ENCODE data around the gene LDHAL6B.

The LDHAL6B gene

GRCh38 chr15:59206623-59207183, at the start of gene LDHAL6B:
LDHAL6B (plus strand) TSS chr15:59206843; CDS start chr15:59206941, 98 bp downstream.
- no peak within 1 kb of the TSS for H3K27ac Mint-ChIP-seq
- H3K4me3 Mint-ChIP-seq, result no peak within 1 kb of the TSS
- no peaks in the 10 kb centered on the region for H3K4me1 Mint-ChIP-seq
- H3K27me3 Mint-ChIP-seq (ENCODE audit: low read depth), result no peaks in the 10 kb centered on the region
- H3K36me3 Mint-ChIP-seq (ENCODE audit: low read depth), result peaks cover 70% of the 10 kb centered on the region
- no peak for TF ChIP-seq CTCF (IDR thresholded peaks at IDR 0.05; ENCODE audit: unreplicated experiment in 3 of 3)
- no peaks in the 10 kb centered on the region for H3K9me3 Mint-ChIP-seq

GRCh38 chr15:59157396-59157795, 49.2 kb upstream of the LDHAL6B start:
- no peak for TF ChIP-seq CTCF (IDR thresholded peaks at IDR 0.05; ENCODE audit: unreplicated experiment in 3 of 3)
- Mint-ChIP-seq H3K36me3 (ENCODE audit: low read depth) (peaks cover 55% of the 10 kb centered on the region), H3K9me3 (no peaks in the 10 kb centered on the region), H3K27ac (peak overlapping the region; percentile 74 to 93 (median 88)), H3K4me3 (no peak overlapping the region), H3K27me3 (ENCODE audit: low read depth) (no peaks in the 10 kb centered on the region), H3K4me1 (peaks cover 30% of the 10 kb centered on the region)

GRCh38 chr15:59157840-59158700, 48.6 kb upstream of the LDHAL6B start:
- Mint-ChIP-seq H3K36me3 (ENCODE audit: low read depth) (peaks cover 53% of the 10 kb centered on the region), H3K9me3 (no peaks in the 10 kb centered on the region), H3K4me1 (peaks cover 35% of the 10 kb centered on the region), H3K27ac (peak overlapping the region; percentile 74 to 93 (median 88)), H3K4me3 (no peak overlapping the region), H3K27me3 (ENCODE audit: low read depth) (no peaks in the 10 kb centered on the region)
- no peak for TF ChIP-seq CTCF (IDR thresholded peaks at IDR 0.05; ENCODE audit: unreplicated experiment in 3 of 3)

GRCh38 chr15:59158701-59159034, 48.0 kb upstream of the LDHAL6B start:
- peaks cover 49% of the 10 kb centered on the region for H3K36me3 Mint-ChIP-seq (ENCODE audit: low read depth)
- H3K27me3 Mint-ChIP-seq (ENCODE audit: low read depth), result no peaks in the 10 kb centered on the region
- peak overlapping the region; percentile 74 to 93 (median 88) for H3K27ac Mint-ChIP-seq
- TF ChIP-seq CTCF (IDR thresholded peaks at IDR 0.05; ENCODE audit: unreplicated experiment in 3 of 3), result no peak
- H3K4me1 Mint-ChIP-seq, result peaks cover 40% of the 10 kb centered on the region
- H3K9me3 Mint-ChIP-seq, result no peaks in the 10 kb centered on the region
- no peak overlapping the region for H3K4me3 Mint-ChIP-seq

- Mint-ChIP-seq H3K4me1 (peaks cover 43% of the 10 kb centered on the region), H3K36me3 (ENCODE audit: low read depth) (peaks cover 47% of the 10 kb centered on the region), H3K9me3 (no peaks in the 10 kb centered on the region), H3K27me3 (ENCODE audit: low read depth) (no peaks in the 10 kb centered on the region), H3K27ac (no peak overlapping the region), H3K4me3 (no peak overlapping the region)
- no peak for TF ChIP-seq CTCF (IDR thresholded peaks at IDR 0.05; ENCODE audit: unreplicated experiment in 3 of 3)
Observed at GRCh38 chr15:59159210-59159609, 47.4 kb upstream of the LDHAL6B start.
